Fibroblast of the conjunctiva (primary cell): Measurements from ENCODE around the gene DOCK8.

Experiments
- DNase-seq: peaks from one replicate; pipeline ENCODE4 v3.0.0-alpha.2; 2010; ENCODE audit warnings: low read depth

Gene DOCK8

DNA sequence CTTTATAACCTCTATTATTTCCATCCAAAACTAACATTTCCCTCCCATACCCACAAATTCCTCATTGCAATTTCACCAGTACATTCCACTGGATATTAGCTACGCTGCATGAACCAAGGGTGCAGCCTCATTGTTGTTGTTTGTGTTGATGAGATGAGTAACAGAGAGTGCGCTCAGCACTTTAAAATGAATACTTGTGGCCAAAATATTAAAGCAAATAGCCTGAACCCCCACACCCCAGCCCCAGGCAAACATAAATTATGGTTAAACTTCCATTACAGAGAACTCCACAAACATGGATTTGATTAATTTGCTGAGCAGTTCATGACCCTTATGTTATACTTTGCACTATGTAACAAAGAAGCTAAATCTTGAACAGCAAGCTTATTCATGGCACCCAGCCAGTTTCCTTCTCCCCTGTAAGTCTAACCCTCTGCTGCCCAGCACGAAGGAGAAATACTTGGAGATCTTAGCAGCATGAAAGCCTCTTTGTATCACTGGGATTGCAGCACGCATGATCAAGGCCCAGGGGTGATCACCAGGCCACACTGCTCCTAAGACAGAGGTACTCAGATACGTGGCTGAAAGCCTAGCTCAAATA is 205.0 kb downstream of the DOCK8 start:
- peak; percentile 48 for DNase-seq

DNA sequence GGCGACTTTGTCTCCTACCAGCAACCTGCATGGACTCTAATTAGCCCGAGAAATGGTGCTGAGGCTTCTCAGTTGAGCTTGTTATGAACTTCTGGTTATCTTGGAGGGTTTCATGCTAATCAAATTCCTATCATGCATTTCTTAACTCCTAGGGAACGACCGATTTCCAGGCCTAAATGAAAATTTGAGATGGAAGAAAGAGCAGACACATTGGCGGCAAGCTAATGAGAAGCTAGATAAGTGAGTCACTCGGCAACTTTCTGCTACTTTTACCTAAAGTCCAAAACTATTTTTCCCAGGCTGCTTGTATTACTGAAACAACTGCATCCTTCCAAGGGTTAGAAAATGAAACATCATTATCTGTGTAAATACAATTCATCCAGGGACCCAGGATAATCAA is 207.2 kb downstream of the DOCK8 start:
- no peak for DNase-seq

DNA sequence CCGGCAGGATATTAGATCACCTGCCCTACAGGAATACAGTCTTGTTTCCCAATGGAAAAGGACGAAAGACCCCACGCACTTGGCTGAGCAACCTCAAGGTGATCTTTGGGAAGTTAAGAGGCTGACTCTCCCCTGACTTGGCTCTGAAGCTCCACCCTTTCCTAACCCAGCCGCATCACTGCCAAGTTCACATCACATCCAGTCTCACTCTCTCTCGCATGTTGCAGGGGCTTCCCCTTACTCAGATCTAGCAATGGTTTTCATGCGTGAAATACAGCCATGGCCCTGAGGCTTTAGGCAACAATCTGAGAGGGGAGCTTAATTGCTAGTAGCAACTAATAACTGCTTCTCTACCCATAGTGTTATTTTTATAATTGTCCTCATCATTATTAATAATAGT is 211.6 kb downstream of the DOCK8 start:
- no peak for DNase-seq

- no peak for DNase-seq
Measured at GRCh38 chr9:426976-427375, 212.3 kb downstream of the DOCK8 start.

DNA sequence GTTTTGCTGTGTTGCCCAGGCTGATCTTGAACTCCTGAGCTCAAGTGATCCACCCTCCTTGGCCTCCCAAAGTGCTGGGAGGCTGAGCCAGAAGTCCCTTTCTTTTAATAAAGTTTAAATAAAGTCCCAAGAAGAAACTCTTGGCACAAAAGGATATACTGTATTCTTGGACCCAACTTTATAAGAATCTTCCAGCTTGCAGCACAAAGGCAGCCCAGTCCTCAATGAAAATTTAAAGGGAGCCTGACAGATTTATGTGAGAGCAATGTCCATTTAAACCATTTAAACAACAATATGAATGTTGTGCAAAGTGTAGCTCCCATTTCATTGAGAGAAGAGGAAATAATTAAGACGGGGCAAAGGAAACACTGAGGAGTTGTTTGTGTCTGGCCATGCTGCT is 217.0 kb downstream of the DOCK8 start:
- no peak for DNase-seq

GRCh38 chr9:436482-436881 is 221.8 kb downstream of the DOCK8 start:
- no peak for DNase-seq

GRCh38 chr9:437066-437465 is 222.4 kb downstream of the DOCK8 start:
- DNase-seq, result no peak

DNA sequence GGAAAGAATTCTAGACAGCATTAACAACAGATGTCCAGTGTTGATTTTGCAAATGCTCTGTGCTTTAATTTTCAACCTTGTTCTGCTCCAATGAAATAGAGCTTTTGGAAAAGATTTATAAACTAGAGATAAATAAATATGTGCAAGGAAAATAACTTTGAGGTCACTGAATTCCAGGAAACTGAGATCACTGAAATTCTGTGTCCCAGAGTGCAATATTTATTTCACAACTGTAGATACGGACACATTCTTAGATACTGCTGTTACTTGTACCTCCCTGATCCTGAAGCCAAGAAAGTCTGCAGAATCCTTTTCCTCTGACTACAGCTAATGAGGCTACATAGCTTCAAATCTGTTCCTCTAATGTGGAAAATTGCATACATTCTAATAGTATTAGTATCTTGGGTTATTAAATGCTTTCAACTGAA is 222.9 kb downstream of the DOCK8 start:
- peak; percentile 53 for DNase-seq

DNA sequence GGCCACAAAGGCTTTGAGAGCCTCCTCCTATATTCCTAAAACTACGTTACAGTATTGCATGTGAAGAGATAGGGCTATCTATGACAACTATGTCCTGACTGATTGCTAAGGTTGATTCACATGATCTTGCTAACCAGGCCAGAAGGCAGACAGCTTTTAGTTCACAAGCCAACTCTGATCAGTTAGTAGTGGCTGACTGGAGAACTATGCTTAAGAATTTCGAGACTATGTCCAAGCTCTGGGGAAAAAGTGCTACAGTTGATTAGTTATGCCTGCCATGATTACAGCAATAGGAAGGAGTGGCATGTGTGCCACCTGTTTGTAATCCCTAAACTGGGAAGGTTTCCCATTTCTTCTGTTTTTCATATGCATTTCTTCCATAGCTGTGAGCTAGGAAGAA is 223.4 kb downstream of the DOCK8 start:
- DNase-seq, result no peak

DNA sequence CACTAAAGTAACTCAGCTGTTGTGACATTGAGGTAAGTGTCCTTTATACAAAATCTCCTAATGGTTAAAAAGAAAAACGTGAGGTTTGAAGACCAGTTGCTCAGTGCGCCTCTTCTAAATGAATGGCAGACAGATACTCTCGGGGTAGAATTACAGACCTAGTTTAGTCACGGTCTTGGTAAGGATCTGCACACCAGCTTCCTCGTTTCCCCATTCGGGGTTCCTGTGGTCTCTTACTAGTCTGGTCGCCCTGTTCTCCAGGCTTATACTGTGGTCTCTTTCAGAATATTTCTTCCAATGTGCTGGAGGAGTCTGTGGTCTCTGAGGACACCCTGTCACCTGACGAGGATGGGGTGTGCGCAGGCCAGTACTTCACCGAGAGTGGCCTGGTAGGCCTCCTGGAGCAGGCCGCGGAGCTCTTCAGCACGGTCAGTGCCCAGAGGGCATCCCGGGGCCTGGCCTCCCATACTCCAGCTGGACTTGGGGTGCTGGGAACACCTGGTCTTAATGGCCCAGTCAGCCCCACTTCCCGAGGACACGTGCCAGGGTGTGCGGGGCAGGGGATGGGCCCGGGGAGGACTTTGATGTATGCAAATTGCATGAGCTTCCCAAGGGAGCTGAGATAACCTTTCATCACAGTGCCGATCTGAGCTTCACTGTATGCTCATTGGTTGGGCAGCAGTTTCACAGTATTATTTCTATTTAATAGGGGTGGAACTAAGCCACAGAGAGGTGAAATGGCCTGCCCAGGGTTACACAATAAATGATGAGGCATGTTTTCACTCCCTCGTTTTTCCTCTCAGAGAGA is 224.5 kb downstream of the DOCK8 start:
- DNase-seq, result no peak

DNA sequence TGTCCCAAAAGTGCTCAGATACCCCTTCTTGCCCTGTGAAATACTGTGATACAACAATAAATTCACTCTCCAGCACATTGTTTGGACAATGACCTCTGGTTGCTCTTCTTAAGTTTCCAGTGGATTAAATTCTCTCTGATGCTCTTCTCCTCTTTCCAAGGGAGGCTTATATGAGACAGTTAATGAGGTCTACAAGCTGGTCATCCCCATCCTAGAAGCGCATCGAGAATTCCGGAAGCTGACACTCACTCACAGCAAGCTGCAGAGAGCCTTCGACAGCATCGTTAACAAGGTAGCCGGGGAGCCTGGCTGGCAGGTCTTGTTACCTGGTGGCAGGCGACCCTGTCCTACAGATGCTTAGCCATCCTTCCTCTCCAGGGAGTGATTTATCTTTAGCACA is 226.5 kb downstream of the DOCK8 start:
- DNase-seq, result no peak

- no peak for DNase-seq
Measured at GRCh38 chr9:444528-444927, 229.9 kb downstream of the DOCK8 start.

- DNase-seq, result peak; percentile 28
Measured at GRCh38 chr9:445033-445432, 230.4 kb downstream of the DOCK8 start.

- DNase-seq, result no peak
Measured at GRCh38 chr9:446074-446699, 231.5 kb downstream of the DOCK8 start.

DNA sequence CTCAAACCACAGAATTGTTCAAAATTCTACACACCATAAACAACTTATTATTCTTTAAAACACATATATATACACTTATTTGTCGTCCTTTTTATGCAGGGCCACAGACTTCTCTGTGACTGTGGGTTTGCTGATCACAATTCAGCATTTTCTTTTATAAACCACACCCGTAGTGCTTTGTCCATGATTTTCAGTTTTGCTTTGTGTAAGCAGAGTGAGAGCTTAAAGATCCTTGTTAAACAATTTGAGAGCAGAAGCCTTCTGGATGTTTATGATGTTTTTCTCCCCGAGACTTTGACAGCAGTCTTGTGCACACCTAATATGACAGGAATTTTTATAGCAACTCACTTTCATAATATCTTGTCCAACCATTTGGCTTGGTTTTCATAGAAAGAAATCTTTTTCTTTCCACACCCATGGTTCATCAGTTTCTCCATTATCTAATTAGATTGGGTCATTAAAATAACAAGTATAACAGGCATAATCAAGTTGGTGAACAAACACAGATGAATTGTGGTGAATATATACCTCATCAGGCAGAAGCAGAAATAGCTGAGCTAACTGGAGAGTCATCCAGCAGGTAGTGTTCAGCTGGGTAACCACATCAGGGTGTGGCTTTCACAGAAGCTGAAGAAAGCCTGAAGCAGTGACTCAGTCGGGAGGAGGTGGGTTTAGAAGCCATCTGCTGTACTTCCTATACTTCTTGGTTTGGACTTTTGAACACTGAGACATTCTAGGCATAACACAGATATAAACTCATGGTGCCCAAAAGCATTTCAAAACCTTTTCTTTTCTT is 232.8 kb downstream of the DOCK8 start:
- no peak for DNase-seq

GRCh38 chr9:450057-450456 is 235.4 kb downstream of the DOCK8 start:
- no peak for DNase-seq

DNA sequence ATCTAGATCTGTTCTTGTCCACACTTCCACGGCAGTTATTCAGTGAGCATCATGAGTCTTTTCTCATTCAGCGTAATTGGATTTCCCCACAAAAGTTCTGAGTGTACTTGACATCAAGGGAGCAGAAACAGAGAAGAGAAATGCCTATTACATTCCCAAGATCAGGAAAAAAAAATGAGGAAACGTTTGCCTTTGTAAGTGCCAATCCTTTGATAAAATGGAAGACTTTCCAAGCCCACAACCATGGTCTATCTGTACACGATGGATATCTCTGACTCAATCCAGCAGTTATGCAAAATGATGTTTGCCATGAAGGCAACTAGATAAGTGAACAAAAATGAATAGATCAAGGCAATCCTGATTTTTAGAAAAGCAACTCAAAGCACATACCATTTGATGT is 235.9 kb downstream of the DOCK8 start:
- DNase-seq, result no peak

DNA sequence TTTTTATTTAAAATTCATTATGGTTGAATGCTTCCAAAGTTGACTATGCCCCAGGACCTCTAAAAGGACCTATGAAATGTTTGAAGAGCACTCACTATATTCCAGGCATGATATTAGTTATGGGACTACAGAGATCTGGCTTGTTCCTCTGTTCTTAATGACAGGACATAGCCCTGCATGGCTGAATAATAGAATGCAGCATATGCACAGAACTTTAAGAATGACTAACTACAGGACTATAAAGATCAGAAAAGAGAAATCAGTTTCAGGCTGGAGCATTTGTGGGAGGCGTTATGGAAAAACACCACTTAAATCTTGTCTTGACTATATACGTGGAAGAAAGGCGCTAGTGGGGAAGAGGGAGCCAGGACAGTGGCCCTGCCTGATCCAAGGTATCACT is 239.2 kb downstream of the DOCK8 start:
- no peak for DNase-seq

DNA sequence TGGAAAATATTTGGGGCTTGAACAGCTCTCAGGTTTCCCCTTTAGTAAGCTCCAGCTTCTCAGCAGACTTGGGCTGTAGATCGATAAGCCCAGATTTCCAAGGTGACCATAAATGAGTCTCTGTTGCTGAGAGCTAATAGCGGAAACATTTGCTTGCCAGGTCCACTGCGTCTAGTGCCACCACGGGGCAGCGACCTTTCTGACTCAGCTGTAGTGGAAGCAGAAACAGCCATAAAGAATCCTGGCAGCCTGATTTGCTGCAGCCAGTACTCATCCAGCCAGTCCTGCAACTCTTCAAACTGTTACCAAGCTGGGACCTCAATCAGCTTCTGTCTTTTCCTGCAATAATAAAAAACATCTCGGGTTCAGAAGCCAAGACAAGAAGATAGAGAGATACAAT is 241.7 kb downstream of the DOCK8 start:
- DNase-seq, result no peak

DNA sequence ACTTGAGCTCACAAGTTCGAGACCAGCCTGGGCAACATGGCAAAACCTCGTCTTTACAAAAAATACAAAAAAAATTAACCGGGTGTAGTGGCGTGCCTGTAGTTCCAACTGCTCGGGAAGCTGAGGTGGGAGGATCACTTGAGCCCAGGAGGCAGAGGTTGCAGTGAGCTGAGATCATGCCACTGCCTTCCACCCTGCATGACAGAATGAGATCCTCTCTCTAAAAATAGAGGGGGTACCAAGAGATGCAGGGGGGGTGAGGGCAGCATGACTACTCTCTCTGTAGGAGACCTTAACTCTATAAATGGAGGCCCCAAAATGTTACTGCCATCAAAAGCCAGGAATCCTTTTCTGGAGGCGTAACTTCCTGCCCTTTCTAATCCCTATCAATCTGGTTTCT is 243.9 kb downstream of the DOCK8 start:
- no peak for DNase-seq

- DNase-seq, result no peak
Measured at GRCh38 chr9:459491-460444, 245.1 kb downstream of the DOCK8 start.
